WTC11 (cell line): ENCODE measurements around the gene CD2AP. TPM values are rescaled to one million over a fixed set of nuclear protein-coding genes. Genes with fewer than 3 reads are reported as not detected.
"Not testable (repeated sequence)": the region's sequence is repeated elsewhere in the genome, so short reads cannot be mapped to it uniquely, and the experiment has no call there.

Experiments
- ATAC-seq: fragments of 200-7000 bp; cut with Tn5 transposase; 2 replicates; pipeline ENCODE4 v1.10.0; 2021; ENCODE audit warnings: mild to moderate bottlenecking, moderate library complexity
- CTCF ChIA-PET: fragments of 300-600 bp; sonication (Branson Sonifier 250); formaldehyde crosslinking; loops from one replicate; lab custom pipeline; 2021; ENCODE audit warnings: antibody characterized with exemption; lab: Charles Lee
- POLR2A ChIA-PET: fragments of 350-600 bp; sonication (Branson Sonifier 250); formaldehyde crosslinking; loops from one replicate; lab custom pipeline; 2021; ENCODE audit warnings: antibody characterized with exemption; lab: Charles Lee
- DNase-seq: peaks from one replicate; pipeline ENCODE4 v3.0.0; 2021; ENCODE audit warnings: low spot score
- H3K27ac Mint-ChIP-seq: 2 replicates; pipeline ENCODE4 v1.8.0; 2021; ENCODE audit warnings: mixed read lengths
- H3K27me3 Mint-ChIP-seq: 2 replicates; pipeline ENCODE4 v1.8.0; 2021; ENCODE audit warnings: low read depth, mild to moderate bottlenecking, moderate library complexity, mixed read lengths
- H3K36me3 Mint-ChIP-seq: 2 replicates; pipeline ENCODE4 v1.8.0; 2021; ENCODE audit warnings: mixed read lengths
- H3K4me1 Mint-ChIP-seq: 2 replicates; pipeline ENCODE4 v1.8.0; 2022; ENCODE audit warnings: mixed read lengths
- H3K4me3 Mint-ChIP-seq: 2 replicates; pipeline ENCODE4 v1.8.0; 2021; ENCODE audit warnings: mild to moderate bottlenecking, moderate library complexity, mixed read lengths
- H3K9me3 Mint-ChIP-seq: 2 replicates; pipeline ENCODE4 v1.8.0; 2021; ENCODE audit warnings: mixed read lengths
- ATF1 ChIP-seq: sonication (generic); formaldehyde crosslinking; IDR thresholded peaks from 2 replicates; pipeline ENCODE4 v1.8.1; 2023; ENCODE audit warnings: mild to moderate bottlenecking, moderate library complexity, missing genetic modification reagents
- ATF2 ChIP-seq: sonication (generic); formaldehyde crosslinking; IDR thresholded peaks from 2 replicates; pipeline ENCODE4 v1.8.1; 2022; ENCODE audit warnings: low read depth, missing genetic modification reagents, borderline replicate concordance
- E2F4 ChIP-seq: sonication (generic); formaldehyde crosslinking; IDR thresholded peaks from 2 replicates; pipeline ENCODE4 v1.8.1; 2022; ENCODE audit warnings: low read depth, mild to moderate bottlenecking, moderate library complexity, missing genetic modification reagents, borderline replicate concordance
- E2F5 ChIP-seq: sonication (generic); formaldehyde crosslinking; IDR thresholded peaks from 2 replicates; pipeline ENCODE4 v1.8.1; 2022; ENCODE audit warnings: mild to moderate bottlenecking, moderate library complexity, missing genetic modification reagents
- IRF2 ChIP-seq: sonication (generic); formaldehyde crosslinking; IDR thresholded peaks from 2 replicates; pipeline ENCODE4 v1.8.0; 2022; ENCODE audit warnings: low read depth, missing genetic modification reagents, borderline replicate concordance
- JAZF1 ChIP-seq: fragments of 250-450 bp; sonication (Bioruptor Pico); IDR thresholded peaks from 2 replicates; pipeline ENCODE4 v1.9.0; 2021; ENCODE audit warnings: moderate library complexity, mild to moderate bottlenecking, inconsistent platforms
- JUN ChIP-seq: sonication (generic); formaldehyde crosslinking; IDR thresholded peaks from 2 replicates; pipeline ENCODE4 v1.8.0; 2023; ENCODE audit warnings: mild to moderate bottlenecking, missing genetic modification reagents
- MLX ChIP-seq: sonication (generic); formaldehyde crosslinking; IDR thresholded peaks from 2 replicates; pipeline ENCODE4 v1.8.1; 2023; ENCODE audit warnings: mild to moderate bottlenecking, missing genetic modification reagents, moderate library complexity
- NFATC4 ChIP-seq: fragments of 250-450 bp; sonication (Bioruptor Pico); IDR thresholded peaks from 2 replicates; pipeline ENCODE4 v1.9.0; 2021; ENCODE audit warnings: mild to moderate bottlenecking
- RELA ChIP-seq: sonication (generic); formaldehyde crosslinking; IDR thresholded peaks from 2 replicates; pipeline ENCODE4 v1.8.1; 2022; ENCODE audit warnings: missing genetic modification reagents, mild to moderate bottlenecking, borderline replicate concordance
- SOX15 ChIP-seq: fragments of 250-450 bp; sonication (Bioruptor Pico); IDR thresholded peaks from 2 replicates; pipeline ENCODE4 v1.9.0; 2021; ENCODE audit warnings: mild to moderate bottlenecking
- STAT6 ChIP-seq: sonication (generic); formaldehyde crosslinking; conservative IDR thresholded peaks from 2 replicates; pipeline ENCODE4 v1.8.1; 2023; ENCODE audit warnings: mild to moderate bottlenecking, low read depth, missing genetic modification reagents, moderate library complexity
- TP53 ChIP-seq: sonication (generic); formaldehyde crosslinking; IDR thresholded peaks from 2 replicates; pipeline ENCODE4 v1.8.1; 2023; ENCODE audit warnings: mild to moderate bottlenecking, missing genetic modification reagents
- ZMAT4 ChIP-seq: fragments of 250-450 bp; sonication (Bioruptor Pico); IDR thresholded peaks from 2 replicates; pipeline ENCODE4 v1.9.0; 2021; ENCODE audit warnings: mild to moderate bottlenecking
- ZNF219 ChIP-seq: sonication (generic); formaldehyde crosslinking; IDR thresholded peaks from 2 replicates; pipeline ENCODE4 v1.8.0; 2023; ENCODE audit warnings: missing genetic modification reagents, mild to moderate bottlenecking, borderline replicate concordance
- ZNF263 ChIP-seq: sonication (generic); formaldehyde crosslinking; IDR thresholded peaks from 2 replicates; pipeline ENCODE4 v1.8.1; 2022; ENCODE audit warnings: low read depth, mild to moderate bottlenecking, moderate library complexity, missing genetic modification reagents
- ZNF317 ChIP-seq: sonication (generic); formaldehyde crosslinking; IDR thresholded peaks from 2 replicates; pipeline ENCODE4 v1.8.1; 2023; ENCODE audit warnings: low read depth, mild to moderate bottlenecking, moderate library complexity, missing genetic modification reagents, borderline replicate concordance
- ZNF423 ChIP-seq: fragments of 250-450 bp; sonication (Bioruptor Pico); IDR thresholded peaks from 2 replicates; pipeline ENCODE4 v2.1.2; 2022; ENCODE audit warnings: mild to moderate bottlenecking, moderate library complexity
- ZNF532 ChIP-seq: fragments of 250-450 bp; sonication (Bioruptor Pico); IDR thresholded peaks from 2 replicates; pipeline ENCODE4 v1.9.0; 2021; ENCODE audit warnings: mild to moderate bottlenecking, borderline replicate concordance
- total RNA-seq: library from RNA; stranded (reverse); gene quantifications from 3 replicates; pipeline ENCODE4 v1.2.3, GENCODE V29; 2021

Gene CD2AP
- total RNA-seq, 1 experiment from 2014 or later, result 77.0 TPM

GRCh38 chr6:47647626-47648025 lies 170.0 kb downstream of the CD2AP start:
- H3K4me3 Mint-ChIP-seq, DNase-seq, H3K9me3 Mint-ChIP-seq, H3K27me3 Mint-ChIP-seq, POLR2A ChIA-PET, ATAC-seq, H3K27ac Mint-ChIP-seq, H3K4me1 Mint-ChIP-seq, H3K36me3 Mint-ChIP-seq: not testable (repeated sequence)
- CTCF ChIA-PET, result interaction anchor here (0.8 kb wide), 1 partner anchor 133 kb away, joined by 3 read pairs; no protein-coding TSS in a partner anchor

- no peak for ATAC-seq
These were observed 170.4 kb downstream of the CD2AP start for GRCh38 chr6:47648031-47648430.

More at GRCh38 chr6:47648031-47648430, 170.4 kb downstream of the CD2AP start:
- H3K27ac Mint-ChIP-seq, result no peak overlapping the region
- DNase-seq, result no peak
- no peaks in the 10 kb centered on the region for H3K9me3 Mint-ChIP-seq
- POLR2A ChIA-PET, result no interaction called here
- peaks cover 3% of the 10 kb centered on the region; the same call in 1 of the 2 replicates for H3K4me1 Mint-ChIP-seq
- H3K36me3 Mint-ChIP-seq, result no peaks in the 10 kb centered on the region
- H3K27me3 Mint-ChIP-seq, result no peaks in the 10 kb centered on the region; the same call in 1 of the 2 replicates
- no peak overlapping the region for H3K4me3 Mint-ChIP-seq
- CTCF ChIA-PET, result no interaction called here
- no peak for TF ChIP-seq JAZF1 (CRISPR knock-in tag)
- no peak for TF ChIP-seq ZNF263 (CRISPR knock-in tag)
- TF ChIP-seq E2F4 (CRISPR knock-in tag), result no peak
- no peak for TF ChIP-seq JUN (CRISPR knock-in tag)
- no peak for TF ChIP-seq ZNF532 (CRISPR knock-in tag)
- TF ChIP-seq IRF2 (CRISPR knock-in tag), result no peak
- no peak for TF ChIP-seq TP53 (CRISPR knock-in tag)
- no peak for TF ChIP-seq SOX15 (CRISPR knock-in tag)
- TF ChIP-seq ZNF219 (CRISPR knock-in tag), result no peak
- no peak for TF ChIP-seq NFATC4 (CRISPR knock-in tag)
- no peak for TF ChIP-seq ZNF317 (CRISPR knock-in tag)
- no peak for TF ChIP-seq STAT6
- TF ChIP-seq E2F5 (CRISPR knock-in tag), result no peak
- no peak for TF ChIP-seq ZNF423 (CRISPR knock-in tag)
- TF ChIP-seq ATF1 (CRISPR knock-in tag), result no peak
- TF ChIP-seq RELA (CRISPR knock-in tag), result no peak
- no peak for TF ChIP-seq ATF2 (CRISPR knock-in tag)
- TF ChIP-seq ZMAT4 (CRISPR knock-in tag), result no peak
- no peak for TF ChIP-seq MLX (CRISPR knock-in tag)
